GM12865 (cell line): ENCODE results near the gene DNAAF8.
A peak's percentile ranks its signal among the peaks of the same experiment; 100 is the strongest.

Experiments
- DNase-seq: peaks from one replicate; pipeline ENCODE4 v3.0.0; 2010; ENCODE audit warnings: low read depth
- H3K4me3 ChIP-seq: 2 replicates; pipeline ENCODE4 v1.5.1; 2011; ENCODE audit warnings: mild to moderate bottlenecking, low read depth, low read length, control low read depth
- TF ChIP-seq, protein P1 (sequence below): IDR thresholded peaks from 2 replicates; pipeline ENCODE4 v1.5.1; 2011; ENCODE audit warnings: low read length, control low read depth, low read depth, inconsistent platforms; ENCODE audit not compliant: insufficient read depth; ENCODE audit errors: missing control alignments

Gene DNAAF8

DNA sequence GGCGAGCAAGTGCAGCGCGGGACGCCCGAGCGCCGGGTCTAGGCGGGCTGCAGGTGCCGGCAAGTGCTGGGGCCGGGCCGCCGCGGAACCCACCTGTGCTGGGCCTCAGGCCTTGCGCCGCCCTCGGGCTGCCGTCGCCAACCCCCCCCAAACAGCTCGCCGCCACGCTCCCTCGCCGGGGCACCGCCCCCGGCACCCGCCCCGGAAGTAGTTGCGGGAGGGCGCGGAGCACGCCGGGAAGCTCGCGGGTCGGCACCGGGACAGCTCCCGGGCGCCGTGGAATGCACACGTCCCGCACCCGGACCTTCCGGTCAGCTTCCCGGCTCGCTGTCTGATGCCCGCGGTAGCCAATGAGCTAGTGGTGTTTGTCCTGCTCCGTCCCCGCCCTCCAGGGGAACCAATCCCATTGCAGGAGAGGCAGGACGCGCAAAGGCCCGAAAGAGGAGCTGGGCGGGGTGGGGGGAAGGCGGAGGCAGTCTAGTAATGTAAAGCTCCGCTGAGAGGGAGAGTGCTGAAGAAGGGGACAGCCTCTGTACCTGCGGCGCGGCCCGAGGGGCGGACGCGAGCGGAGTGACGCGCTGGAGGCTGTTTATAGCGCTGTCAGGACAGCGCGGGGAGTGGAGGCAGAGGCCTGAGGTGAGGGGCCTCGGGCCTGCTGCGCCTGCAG is at the start of gene DNAAF8, which contains the start of gene ANKS3:
DNAAF8 (plus strand) TSS at position 475 of the 667 bp plus-strand sequence. CDS start 1,978 bp downstream, outside the sequence.
ANKS3 (minus strand) TSS at position 209 of the 667 bp plus-strand sequence. CDS start 4,122 bp downstream, outside the sequence.
- peak; percentile 95 for DNase-seq
- peak within 1 kb of the TSS; percentile 98 for H3K4me3 ChIP-seq
- TF ChIP-seq, protein P1, sequence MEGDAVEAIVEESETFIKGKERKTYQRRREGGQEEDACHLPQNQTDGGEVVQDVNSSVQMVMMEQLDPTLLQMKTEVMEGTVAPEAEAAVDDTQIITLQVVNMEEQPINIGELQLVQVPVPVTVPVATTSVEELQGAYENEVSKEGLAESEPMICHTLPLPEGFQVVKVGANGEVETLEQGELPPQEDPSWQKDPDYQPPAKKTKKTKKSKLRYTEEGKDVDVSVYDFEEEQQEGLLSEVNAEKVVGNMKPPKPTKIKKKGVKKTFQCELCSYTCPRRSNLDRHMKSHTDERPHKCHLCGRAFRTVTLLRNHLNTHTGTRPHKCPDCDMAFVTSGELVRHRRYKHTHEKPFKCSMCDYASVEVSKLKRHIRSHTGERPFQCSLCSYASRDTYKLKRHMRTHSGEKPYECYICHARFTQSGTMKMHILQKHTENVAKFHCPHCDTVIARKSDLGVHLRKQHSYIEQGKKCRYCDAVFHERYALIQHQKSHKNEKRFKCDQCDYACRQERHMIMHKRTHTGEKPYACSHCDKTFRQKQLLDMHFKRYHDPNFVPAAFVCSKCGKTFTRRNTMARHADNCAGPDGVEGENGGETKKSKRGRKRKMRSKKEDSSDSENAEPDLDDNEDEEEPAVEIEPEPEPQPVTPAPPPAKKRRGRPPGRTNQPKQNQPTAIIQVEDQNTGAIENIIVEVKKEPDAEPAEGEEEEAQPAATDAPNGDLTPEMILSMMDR, result no peak

DNA sequence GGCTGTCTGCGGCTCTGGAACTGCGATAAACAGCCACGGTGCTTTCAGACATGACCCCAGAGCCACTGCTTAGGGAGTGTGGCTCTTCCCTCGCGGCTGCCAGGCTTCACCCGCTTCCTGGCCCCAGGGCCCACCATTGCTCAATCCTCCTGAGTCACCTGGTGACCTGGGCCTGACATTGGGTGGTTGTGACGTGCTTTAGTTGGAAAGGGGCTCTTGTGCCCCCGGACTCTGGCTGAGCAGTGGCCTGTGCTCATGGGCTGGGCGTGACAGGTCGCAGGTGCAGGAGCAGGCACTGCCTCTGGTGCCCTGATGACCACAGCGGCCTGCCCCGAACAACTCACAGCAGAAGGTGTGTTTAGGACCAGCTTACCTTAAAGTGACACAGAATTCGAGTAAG is 49.6 kb upstream of the DNAAF8 start:
- DNase-seq, result no peak
- H3K4me3 ChIP-seq, result no peak overlapping the region
- TF ChIP-seq, protein P1, result no peak

DNA sequence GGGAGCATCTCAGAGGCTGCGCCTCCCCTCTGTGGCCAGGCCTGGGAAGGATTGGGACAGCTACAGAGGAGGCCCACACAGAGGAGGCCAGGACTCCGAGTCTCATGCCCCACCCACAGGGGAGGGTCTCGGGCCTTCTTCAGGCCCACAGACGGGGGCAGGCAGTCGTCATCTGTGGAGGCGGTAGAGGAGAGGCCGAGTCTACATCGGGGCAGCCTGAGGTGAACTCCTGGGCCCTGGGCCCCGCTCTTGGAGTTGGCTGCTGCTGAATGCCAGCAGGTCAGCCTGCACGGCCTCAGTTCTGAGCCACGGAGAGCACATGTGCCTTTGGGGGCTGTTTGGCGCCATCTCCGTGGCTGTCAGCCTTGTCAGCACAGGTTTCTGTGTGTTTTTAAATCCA is 49.0 kb upstream of the DNAAF8 start:
- DNase-seq, result no peak
- H3K4me3 ChIP-seq, result no peak overlapping the region
- TF ChIP-seq, protein P1, result no peak

DNA sequence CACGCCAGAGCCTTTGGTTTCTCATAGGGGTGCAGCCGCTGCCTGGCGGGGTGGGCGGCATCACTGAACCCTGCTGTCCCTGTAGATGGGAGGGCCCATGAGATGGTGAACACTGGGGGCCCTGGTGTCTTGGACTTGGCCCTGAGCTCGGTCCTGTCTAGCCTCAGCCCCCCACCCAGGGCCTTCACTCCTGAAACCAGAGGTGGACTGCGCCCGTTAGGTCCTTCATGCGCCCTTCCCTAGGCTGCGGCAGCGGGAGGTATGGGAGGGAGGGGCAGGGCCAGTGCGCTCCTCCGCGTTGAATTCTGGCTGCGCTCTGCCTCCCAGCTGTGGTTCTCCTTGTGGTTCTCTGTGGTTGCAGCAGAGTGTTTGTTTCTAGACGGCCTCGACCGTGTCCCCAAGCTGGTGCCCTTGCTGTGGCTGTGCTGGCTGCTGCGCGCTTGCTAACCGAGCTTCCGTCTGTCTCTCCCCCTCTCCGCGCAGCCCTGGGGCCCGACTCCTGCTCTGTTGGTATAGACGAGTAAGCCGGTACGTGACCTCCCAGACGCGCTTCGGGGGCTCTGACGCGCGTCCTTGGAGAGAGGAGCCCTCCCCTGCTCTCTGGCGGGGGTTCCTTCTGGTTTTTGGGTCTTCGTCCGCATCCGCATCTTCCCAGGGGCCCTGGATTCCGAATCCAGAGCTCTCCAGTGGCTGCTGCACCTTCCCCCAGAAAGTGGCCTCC is 48.4 kb upstream of the DNAAF8 start:
- no peak overlapping the region for H3K4me3 ChIP-seq
- TF ChIP-seq, protein P1, result no peak
- DNase-seq, result no peak

DNA sequence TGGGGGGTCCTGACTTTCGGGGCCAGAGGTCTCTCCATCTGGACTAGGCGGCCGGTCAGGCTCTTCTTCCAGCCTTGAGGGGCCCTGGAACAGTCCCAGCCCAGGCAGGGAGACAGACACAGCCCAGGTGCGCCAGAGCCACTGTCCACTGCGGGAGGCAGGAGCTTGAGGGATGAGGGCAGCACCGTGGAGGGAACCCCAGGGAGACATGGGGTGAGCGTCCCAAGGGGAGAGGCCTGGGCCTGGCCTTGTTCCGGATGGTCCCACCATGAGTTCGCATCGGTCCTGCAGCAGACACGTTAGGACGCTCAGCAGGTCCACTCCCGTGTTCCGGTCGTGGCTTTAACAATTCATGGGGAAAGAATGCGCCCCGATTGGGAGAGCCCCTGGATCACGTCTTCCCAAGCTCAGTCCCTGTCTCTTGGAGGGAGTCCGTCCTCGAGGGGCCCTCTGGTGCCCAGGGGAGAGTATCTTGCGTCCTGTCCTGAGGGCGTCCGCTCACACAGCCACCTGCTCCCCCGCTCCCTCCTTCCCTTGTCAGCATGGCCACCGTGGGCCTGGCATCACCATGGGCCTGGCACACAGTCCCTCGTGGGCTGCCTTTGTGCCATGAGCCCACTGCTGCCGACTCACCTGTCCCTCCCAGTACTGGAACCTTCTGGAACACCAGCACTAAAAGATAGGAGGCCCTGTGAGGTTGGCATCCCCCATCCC is 47.7 kb upstream of the DNAAF8 start:
- H3K4me3 ChIP-seq, result no peak overlapping the region
- TF ChIP-seq, protein P1, result no peak

DNA sequence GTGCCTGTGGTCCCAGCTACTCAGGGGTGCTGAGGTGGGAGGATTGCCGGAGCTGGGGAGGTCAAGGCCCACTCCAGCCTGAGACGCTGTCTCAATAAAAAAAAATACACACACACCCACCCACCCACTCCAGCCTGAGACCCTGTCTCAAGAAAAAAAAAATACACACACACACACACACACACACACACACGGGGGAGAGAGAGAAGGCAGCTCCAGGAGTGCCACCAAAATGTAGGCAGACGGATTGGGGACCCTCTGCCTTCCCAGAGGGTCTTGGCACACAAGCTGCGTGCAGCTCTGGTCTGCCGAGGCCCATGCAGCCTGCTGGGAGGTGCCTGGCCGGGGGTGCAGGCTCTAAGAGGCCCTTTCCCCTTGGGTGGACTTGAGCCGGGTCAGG is 46.9 kb upstream of the DNAAF8 start:
- no peak overlapping the region for H3K4me3 ChIP-seq
- TF ChIP-seq, protein P1, result no peak
- no peak for DNase-seq

More for the DNA sequence above, 47.7 kb upstream of the DNAAF8 start:
- DNase-seq, result no peak
